SU-DHL-6 (cell line): ENCODE data around the gene KCNK15.

Source experiments
- EZH2phosphoT487 ChIP-seq: fragments of 200-600 bp; sonication (generic), shearing (Covaris generic); conservative IDR thresholded peaks from 2 replicates; pipeline ENCODE4 v1.6.1; 2018; ENCODE audit warnings: mild to moderate bottlenecking, antibody characterized with exemption, low read length, moderate library complexity, mixed read lengths
- TF ChIP-seq, protein P1 (sequence below): fragments of 200-600 bp; sonication (generic); IDR thresholded peaks from one replicate; pipeline ENCODE4 v1.5.1; 2017; ENCODE audit warnings: antibody characterized with exemption, mild to moderate bottlenecking, low read length, moderate library complexity; ENCODE audit not compliant: insufficient read depth, poor library complexity, severe bottlenecking

DNA sequence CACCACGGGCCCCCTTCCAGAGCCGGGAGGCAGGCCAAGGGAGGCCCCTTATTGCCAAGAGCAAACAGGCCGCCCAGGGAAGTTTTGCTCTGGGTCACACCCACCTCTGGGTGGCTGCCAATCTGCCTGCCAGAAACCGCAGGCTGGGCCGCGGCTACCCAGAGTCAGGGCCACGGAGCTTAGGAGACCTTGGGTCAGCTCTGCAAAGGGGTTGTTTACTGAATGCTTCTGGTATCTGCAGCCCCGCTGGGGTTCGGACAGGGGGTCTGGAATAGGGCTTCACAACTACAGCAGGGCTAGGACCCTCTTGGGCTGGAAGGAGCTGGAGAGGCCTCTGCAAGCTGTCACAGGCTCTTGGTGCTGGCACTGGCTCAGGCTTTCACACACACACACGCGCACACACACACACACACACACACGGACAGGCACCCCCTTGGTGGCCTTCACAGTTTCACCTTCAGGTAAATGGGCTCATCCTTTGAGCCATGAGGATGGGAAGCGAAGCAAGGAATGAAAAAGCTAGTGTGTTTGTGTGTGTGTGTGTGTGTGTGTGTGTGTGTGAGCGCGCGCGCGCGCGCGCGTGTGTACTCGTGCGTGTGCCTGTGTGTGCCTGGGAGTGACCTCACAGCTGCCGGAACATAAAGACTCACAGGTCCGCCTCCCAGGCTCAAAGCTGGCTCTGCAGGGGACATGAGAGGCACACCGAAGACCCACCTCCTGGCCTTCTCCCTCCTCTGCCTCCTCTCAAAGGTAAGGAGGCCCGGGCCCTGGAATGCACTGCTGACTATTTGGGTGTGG lies 30.8 kb upstream of the KCNK15 start, which contains the start of gene CCN5:
- TF ChIP-seq, protein P1, sequence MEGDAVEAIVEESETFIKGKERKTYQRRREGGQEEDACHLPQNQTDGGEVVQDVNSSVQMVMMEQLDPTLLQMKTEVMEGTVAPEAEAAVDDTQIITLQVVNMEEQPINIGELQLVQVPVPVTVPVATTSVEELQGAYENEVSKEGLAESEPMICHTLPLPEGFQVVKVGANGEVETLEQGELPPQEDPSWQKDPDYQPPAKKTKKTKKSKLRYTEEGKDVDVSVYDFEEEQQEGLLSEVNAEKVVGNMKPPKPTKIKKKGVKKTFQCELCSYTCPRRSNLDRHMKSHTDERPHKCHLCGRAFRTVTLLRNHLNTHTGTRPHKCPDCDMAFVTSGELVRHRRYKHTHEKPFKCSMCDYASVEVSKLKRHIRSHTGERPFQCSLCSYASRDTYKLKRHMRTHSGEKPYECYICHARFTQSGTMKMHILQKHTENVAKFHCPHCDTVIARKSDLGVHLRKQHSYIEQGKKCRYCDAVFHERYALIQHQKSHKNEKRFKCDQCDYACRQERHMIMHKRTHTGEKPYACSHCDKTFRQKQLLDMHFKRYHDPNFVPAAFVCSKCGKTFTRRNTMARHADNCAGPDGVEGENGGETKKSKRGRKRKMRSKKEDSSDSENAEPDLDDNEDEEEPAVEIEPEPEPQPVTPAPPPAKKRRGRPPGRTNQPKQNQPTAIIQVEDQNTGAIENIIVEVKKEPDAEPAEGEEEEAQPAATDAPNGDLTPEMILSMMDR: no peak
- TF ChIP-seq EZH2phosphoT487: no peak
